ENCODE data around the gene EGFLAM. TPM values are rescaled to one million over a fixed set of nuclear protein-coding genes. Genes with fewer than 3 reads are reported as not detected.

The EGFLAM gene
- total RNA-seq, 4 donors from 2014 or later: 0.41 to 1.9 TPM; not detected in 2

GRCh38 chr5:38284384-38284783 lies 26.0 kb downstream of the EGFLAM start:
- Histone ChIP-seq H3K9me3 (no peaks in the 10 kb centered on the region), H3K36me3 (no peaks in the 10 kb centered on the region), H3K27me3 (no peaks in the 10 kb centered on the region), H3K4me3 (no peak overlapping the region), H3K4me1 (no peaks in the 10 kb centered on the region), H3K27ac (no peak overlapping the region)
- TF ChIP-seq EP300 (IDR thresholded peaks at IDR 0.05; ENCODE audit: low read depth) (no peak), POLR2A (IDR thresholded peaks at IDR 0.05) (no peak), POLR2AphosphoS5 (IDR thresholded peaks at IDR 0.05) (no peak)
- TF ChIP-seq, protein P1, sequence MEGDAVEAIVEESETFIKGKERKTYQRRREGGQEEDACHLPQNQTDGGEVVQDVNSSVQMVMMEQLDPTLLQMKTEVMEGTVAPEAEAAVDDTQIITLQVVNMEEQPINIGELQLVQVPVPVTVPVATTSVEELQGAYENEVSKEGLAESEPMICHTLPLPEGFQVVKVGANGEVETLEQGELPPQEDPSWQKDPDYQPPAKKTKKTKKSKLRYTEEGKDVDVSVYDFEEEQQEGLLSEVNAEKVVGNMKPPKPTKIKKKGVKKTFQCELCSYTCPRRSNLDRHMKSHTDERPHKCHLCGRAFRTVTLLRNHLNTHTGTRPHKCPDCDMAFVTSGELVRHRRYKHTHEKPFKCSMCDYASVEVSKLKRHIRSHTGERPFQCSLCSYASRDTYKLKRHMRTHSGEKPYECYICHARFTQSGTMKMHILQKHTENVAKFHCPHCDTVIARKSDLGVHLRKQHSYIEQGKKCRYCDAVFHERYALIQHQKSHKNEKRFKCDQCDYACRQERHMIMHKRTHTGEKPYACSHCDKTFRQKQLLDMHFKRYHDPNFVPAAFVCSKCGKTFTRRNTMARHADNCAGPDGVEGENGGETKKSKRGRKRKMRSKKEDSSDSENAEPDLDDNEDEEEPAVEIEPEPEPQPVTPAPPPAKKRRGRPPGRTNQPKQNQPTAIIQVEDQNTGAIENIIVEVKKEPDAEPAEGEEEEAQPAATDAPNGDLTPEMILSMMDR (IDR thresholded peaks at IDR 0.05): no peak
- intact Hi-C loops (cut with DNase I; ENCODE audit: low total_unique reads): no loop called here
- no peak for DNase-seq
- in situ Hi-C loops (cut with MboI; ENCODE audit: low pct_ligation_motif_present in 1 of 4, low pct_unique_long_range_greater_than_20kb in 1 of 4, low sequenced_read_pairs in 3 of 4): no loop called here

- Histone ChIP-seq H3K9me3 (no peaks in the 10 kb centered on the region), H3K4me1 (no peaks in the 10 kb centered on the region), H3K36me3 (no peaks in the 10 kb centered on the region), H3K4me3 (no peak overlapping the region), H3K27me3 (no peaks in the 10 kb centered on the region), H3K27ac (no peak overlapping the region)
- DNase-seq: no peak
- intact Hi-C loops (cut with DNase I; ENCODE audit: low total_unique reads): no loop called here
- TF ChIP-seq, protein P1 (IDR thresholded peaks at IDR 0.05): no peak
- no peak for TF ChIP-seq EP300 (IDR thresholded peaks at IDR 0.05; ENCODE audit: low read depth)
- TF ChIP-seq POLR2A (IDR thresholded peaks at IDR 0.05): no peak
- no peak for TF ChIP-seq POLR2AphosphoS5 (IDR thresholded peaks at IDR 0.05)
- WGBS, 2 donors (ENCODE audit: low coverage in 1 of 2): 53 to 56% methylated on average over 1 to 2 of the region's 2 CpGs
- in situ Hi-C loops (cut with MboI; ENCODE audit: low pct_ligation_motif_present in 1 of 4, low pct_unique_long_range_greater_than_20kb in 1 of 4, low sequenced_read_pairs in 3 of 4): no loop called here
Measured at GRCh38 chr5:38285226-38285625, 26.9 kb downstream of the EGFLAM start.

- no peak for TF ChIP-seq POLR2AphosphoS5 (IDR thresholded peaks at IDR 0.05)
- TF ChIP-seq EP300 (IDR thresholded peaks at IDR 0.05; ENCODE audit: low read depth): no peak
- no peak for TF ChIP-seq POLR2A (IDR thresholded peaks at IDR 0.05)
- TF ChIP-seq, protein P1 (IDR thresholded peaks at IDR 0.05): no peak
- no peaks in the 10 kb centered on the region for H3K36me3 ChIP-seq
- no peak overlapping the region for H3K27ac ChIP-seq
- intact Hi-C loops (cut with DNase I; ENCODE audit: low total_unique reads): no loop called here
- DNase-seq: no peak
- H3K9me3 ChIP-seq: no peaks in the 10 kb centered on the region
- in situ Hi-C loops (cut with MboI; ENCODE audit: low pct_ligation_motif_present in 1 of 4, low pct_unique_long_range_greater_than_20kb in 1 of 4, low sequenced_read_pairs in 3 of 4): no loop called here
- WGBS, 2 donors (ENCODE audit: low coverage in 1 of 2): 77 to 84% methylated on average over 4 of the region's 4 CpGs
- H3K27me3 ChIP-seq: no peaks in the 10 kb centered on the region
- H3K4me1 ChIP-seq: no peaks in the 10 kb centered on the region
- no peak overlapping the region for H3K4me3 ChIP-seq
Measured at GRCh38 chr5:38286002-38286401, 27.6 kb downstream of the EGFLAM start.

- H3K4me1 ChIP-seq: no peaks in the 10 kb centered on the region
- 62 to 71% methylated on average over 1 to 2 of the region's 2 CpGs for WGBS, 2 donors (ENCODE audit: low coverage in 1 of 2)
- no peaks in the 10 kb centered on the region for H3K36me3 ChIP-seq
- TF ChIP-seq, protein P1 (IDR thresholded peaks at IDR 0.05): no peak
- TF ChIP-seq POLR2AphosphoS5 (IDR thresholded peaks at IDR 0.05) (no peak), POLR2A (IDR thresholded peaks at IDR 0.05) (no peak), EP300 (IDR thresholded peaks at IDR 0.05; ENCODE audit: low read depth) (no peak)
- in situ Hi-C loops (cut with MboI; ENCODE audit: low pct_ligation_motif_present in 1 of 4, low pct_unique_long_range_greater_than_20kb in 1 of 4, low sequenced_read_pairs in 3 of 4) (no loop called here), intact Hi-C loops (cut with DNase I; ENCODE audit: low total_unique reads) (no loop called here)
- no peaks in the 10 kb centered on the region for H3K27me3 ChIP-seq
- no peak overlapping the region for H3K27ac ChIP-seq
- H3K4me3 ChIP-seq: no peak overlapping the region
- no peaks in the 10 kb centered on the region for H3K9me3 ChIP-seq
- DNase-seq: no peak
Measured at GRCh38 chr5:38287124-38287523, 28.8 kb downstream of the EGFLAM start.
